ENCODE measurements around the gene SETBP1. TPM values are rescaled to one million over a fixed set of nuclear protein-coding genes. Genes with fewer than 3 reads are reported as not detected.

Gene SETBP1
- polyA plus RNA-seq, 1 experiment = 0.71 TPM

DNA sequence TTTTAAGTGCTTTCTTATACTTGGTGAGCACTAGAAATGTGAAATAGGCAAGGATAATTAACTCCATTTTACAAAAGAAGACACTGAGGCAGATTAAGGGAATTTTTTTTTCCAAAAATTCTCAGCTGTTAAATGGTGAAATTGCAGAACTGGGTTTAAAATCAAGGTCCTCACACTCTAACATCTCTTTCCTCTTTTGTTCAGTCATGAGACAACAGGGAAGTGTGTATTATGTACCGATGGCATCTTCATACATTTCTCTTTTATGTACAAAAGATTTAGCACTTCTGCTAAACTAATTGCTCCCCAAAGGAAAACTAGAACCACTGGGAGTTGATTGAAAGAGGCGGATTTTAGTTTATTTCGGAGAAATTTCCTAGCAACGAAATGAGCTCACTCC is 203.0 kb downstream of the SETBP1 start:
- no peak overlapping the region for H3K4me3 ChIP-seq (ENCODE audit: low read depth, low read length)
- ChIA-PET CTCF (interaction anchor here (0.5 kb wide), 1 partner anchor 165 kb away, joined by 3 read pairs; no protein-coding TSS in a partner anchor), POLR2A (no interaction called here)
- H3K27me3 ChIP-seq (ENCODE audit: control insufficient read depth, insufficient read depth, low read length) = no peaks in the 10 kb centered on the region
- no peak for DNase-seq (ENCODE audit: low read depth, low spot score)
- no peaks in the 10 kb centered on the region for H3K9me3 ChIP-seq (ENCODE audit: control insufficient read depth, insufficient read depth, low read length)
- no peak overlapping the region for H3K27ac ChIP-seq (ENCODE audit: low read depth, low read length)
- TF ChIP-seq, protein P1, sequence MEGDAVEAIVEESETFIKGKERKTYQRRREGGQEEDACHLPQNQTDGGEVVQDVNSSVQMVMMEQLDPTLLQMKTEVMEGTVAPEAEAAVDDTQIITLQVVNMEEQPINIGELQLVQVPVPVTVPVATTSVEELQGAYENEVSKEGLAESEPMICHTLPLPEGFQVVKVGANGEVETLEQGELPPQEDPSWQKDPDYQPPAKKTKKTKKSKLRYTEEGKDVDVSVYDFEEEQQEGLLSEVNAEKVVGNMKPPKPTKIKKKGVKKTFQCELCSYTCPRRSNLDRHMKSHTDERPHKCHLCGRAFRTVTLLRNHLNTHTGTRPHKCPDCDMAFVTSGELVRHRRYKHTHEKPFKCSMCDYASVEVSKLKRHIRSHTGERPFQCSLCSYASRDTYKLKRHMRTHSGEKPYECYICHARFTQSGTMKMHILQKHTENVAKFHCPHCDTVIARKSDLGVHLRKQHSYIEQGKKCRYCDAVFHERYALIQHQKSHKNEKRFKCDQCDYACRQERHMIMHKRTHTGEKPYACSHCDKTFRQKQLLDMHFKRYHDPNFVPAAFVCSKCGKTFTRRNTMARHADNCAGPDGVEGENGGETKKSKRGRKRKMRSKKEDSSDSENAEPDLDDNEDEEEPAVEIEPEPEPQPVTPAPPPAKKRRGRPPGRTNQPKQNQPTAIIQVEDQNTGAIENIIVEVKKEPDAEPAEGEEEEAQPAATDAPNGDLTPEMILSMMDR (IDR thresholded peaks at IDR 0.05; ENCODE audit: low read depth, low read length) = no peak

DNA sequence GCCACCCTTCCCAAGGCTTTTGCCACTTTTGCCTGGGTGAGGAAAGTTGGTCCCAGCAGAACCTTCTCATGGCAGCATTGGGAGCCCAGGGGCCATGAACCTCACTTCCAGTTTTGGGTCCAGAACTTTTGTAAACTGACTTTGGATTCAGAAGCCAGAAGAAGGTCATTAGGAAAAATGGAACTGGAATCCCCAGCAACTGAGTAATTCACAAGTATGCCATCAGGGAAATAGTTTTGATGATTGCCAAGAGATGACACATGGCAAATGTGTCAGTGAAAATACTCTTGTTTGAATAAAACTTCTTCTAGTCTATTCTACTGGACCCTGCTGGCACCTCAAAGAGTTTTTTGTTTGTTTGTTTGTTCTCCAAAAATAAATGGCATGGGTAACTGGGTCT is 203.7 kb downstream of the SETBP1 start:
- H3K9me3 ChIP-seq (ENCODE audit: control insufficient read depth, insufficient read depth, low read length) = no peaks in the 10 kb centered on the region
- POLR2A ChIA-PET = no interaction called here
- DNase-seq (ENCODE audit: low read depth, low spot score) = no peak
- H3K27me3 ChIP-seq (ENCODE audit: control insufficient read depth, insufficient read depth, low read length) = no peaks in the 10 kb centered on the region
- TF ChIP-seq, protein P1 (IDR thresholded peaks at IDR 0.05; ENCODE audit: low read depth, low read length) = no peak
- no peak overlapping the region for H3K27ac ChIP-seq (ENCODE audit: low read depth, low read length)
- no peak overlapping the region for H3K4me3 ChIP-seq (ENCODE audit: low read depth, low read length)
- CTCF ChIA-PET = no interaction called here

DNA sequence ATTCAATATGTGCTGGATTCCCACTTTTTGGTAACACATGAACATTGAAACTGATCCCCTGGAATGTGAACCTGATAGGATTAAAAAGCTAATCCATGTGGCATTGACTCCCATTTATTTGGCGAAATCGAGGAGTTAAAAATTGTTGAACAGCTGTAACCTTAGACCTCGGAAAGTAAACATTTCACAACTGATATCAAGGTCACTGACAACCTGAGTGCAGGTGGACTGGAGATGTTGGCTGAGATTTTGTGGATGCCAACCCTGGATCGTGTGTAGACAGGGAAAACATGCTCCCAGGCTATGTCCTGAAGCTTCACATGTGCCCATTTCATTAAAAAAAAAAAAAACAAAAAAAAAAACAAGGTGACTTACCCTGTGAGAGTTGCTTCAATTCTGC is 204.8 kb downstream of the SETBP1 start:
- DNase-seq (ENCODE audit: low read depth, low spot score) = no peak
- no peak overlapping the region for H3K27ac ChIP-seq (ENCODE audit: low read depth, low read length)
- TF ChIP-seq, protein P1 (IDR thresholded peaks at IDR 0.05; ENCODE audit: low read depth, low read length) = no peak
- no peaks in the 10 kb centered on the region for H3K27me3 ChIP-seq (ENCODE audit: control insufficient read depth, insufficient read depth, low read length)
- H3K9me3 ChIP-seq (ENCODE audit: control insufficient read depth, insufficient read depth, low read length) = no peaks in the 10 kb centered on the region
- no peak overlapping the region for H3K4me3 ChIP-seq (ENCODE audit: low read depth, low read length)
- ChIA-PET POLR2A (no interaction called here), CTCF (interaction anchor here (0.5 to 1.0 kb wide), 2 partner anchors 30 to 1265 kb away, joined by 3 to 4 read pairs; no protein-coding TSS in a partner anchor)

DNA sequence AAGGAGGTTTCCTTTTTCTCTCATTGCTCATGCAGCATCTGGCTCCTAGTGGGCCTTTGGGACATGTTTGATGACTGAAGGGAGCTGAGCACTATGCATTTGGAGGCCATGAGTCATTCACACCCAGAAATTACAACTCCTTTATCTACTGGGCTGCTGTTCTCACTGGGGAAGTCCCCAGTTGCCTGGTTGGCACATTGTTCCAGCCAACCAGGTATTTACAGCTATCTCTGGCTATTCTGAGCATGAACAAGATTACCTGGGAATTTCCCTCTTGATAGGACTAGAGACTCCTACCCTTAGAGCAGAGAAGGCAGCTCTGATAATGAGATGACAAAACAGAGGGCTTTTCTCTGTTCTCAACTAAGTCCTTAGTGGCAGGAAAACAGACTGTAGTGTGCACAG is 206.5 kb downstream of the SETBP1 start:
- DNase-seq (ENCODE audit: low read depth, low spot score) = no peak
- POLR2A ChIA-PET = no interaction called here
- Histone ChIP-seq H3K27ac (ENCODE audit: low read depth, low read length) (no peak overlapping the region), H3K9me3 (ENCODE audit: control insufficient read depth, insufficient read depth, low read length) (no peaks in the 10 kb centered on the region), H3K4me3 (ENCODE audit: low read depth, low read length) (no peak overlapping the region), H3K27me3 (ENCODE audit: control insufficient read depth, insufficient read depth, low read length) (no peaks in the 10 kb centered on the region)
- CTCF ChIA-PET = interaction anchor here (1.0 kb wide), 1 partner anchor 326 kb away, joined by 3 read pairs; no protein-coding TSS in a partner anchor
- TF ChIP-seq, protein P1 (IDR thresholded peaks at IDR 0.05; ENCODE audit: low read depth, low read length) = no peak

DNA sequence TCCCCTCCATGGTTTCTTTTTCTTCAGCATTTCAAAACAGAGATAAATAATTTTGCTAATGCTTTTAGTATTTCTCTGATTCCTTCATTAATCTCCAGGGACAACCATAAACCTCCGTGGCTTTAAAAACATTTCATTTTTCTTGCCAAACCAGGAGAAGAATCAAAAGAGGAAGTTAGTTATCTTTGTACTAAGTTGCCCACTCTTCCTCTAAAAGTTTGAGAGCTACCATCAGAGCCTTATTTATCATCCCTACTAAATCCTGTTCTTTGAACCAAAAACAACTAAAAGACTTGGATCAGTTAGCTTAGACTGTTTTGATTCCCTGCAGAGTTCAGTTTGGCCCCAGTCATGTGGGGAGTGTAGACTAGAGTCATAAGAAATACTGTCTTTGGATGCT is 208.4 kb downstream of the SETBP1 start:
- TF ChIP-seq, protein P1 (IDR thresholded peaks at IDR 0.05; ENCODE audit: low read depth, low read length) = no peak
- Histone ChIP-seq H3K9me3 (ENCODE audit: control insufficient read depth, insufficient read depth, low read length) (no peaks in the 10 kb centered on the region), H3K27me3 (ENCODE audit: control insufficient read depth, insufficient read depth, low read length) (no peaks in the 10 kb centered on the region), H3K4me3 (ENCODE audit: low read depth, low read length) (no peak overlapping the region), H3K27ac (ENCODE audit: low read depth, low read length) (no peak overlapping the region)
- CTCF ChIA-PET = no interaction called here
- POLR2A ChIA-PET = no interaction called here
- no peak for DNase-seq (ENCODE audit: low read depth, low spot score)

Measured in AG04450 (cell line).